Stimulated activated CD4-positive, alpha-beta T cell treated with anti-CD3 and anti-CD28 coated beads, Interleukin-1b, Interleukin-23, amount 100 ng/mL, for 24 hours (primary cell): ENCODE measurements around the gene IFNAR2.
A peak's percentile ranks its signal among the peaks of the same experiment; 100 is the strongest.
"Not testable (repeated sequence)": the region's sequence is repeated elsewhere in the genome, so short reads cannot be mapped to it uniquely, and the experiment has no call there.

Source experiments
- DNase-seq, 4 experiments: peaks; one replicate each; pipeline ENCODE4 v3.0.0-alpha.2; 2020; ENCODE audit warnings: low read depth in 4 of 4, low spot score in 1 of 4

Gene IFNAR2

GRCh38 chr21:33244082-33244778, 14.5 kb downstream of the IFNAR2 start:
- no peak for DNase-seq

- DNase-seq: no peak
These were observed 15.0 kb downstream of the IFNAR2 start for GRCh38 chr21:33244779-33245105.

- no peak for DNase-seq
These were observed 15.7 kb downstream of the IFNAR2 start for GRCh38 chr21:33245289-33245918.

- no peak for DNase-seq
These were observed 16.8 kb downstream of the IFNAR2 start for GRCh38 chr21:33246506-33246905.

GRCh38 chr21:33246963-33247362, 17.2 kb downstream of the IFNAR2 start:
- no peak for DNase-seq

- no peak for DNase-seq
These were observed 17.9 kb downstream of the IFNAR2 start for GRCh38 chr21:33247599-33247998.

GRCh38 chr21:33249331-33250002, 19.7 kb downstream of the IFNAR2 start:
- DNase-seq: no peak

GRCh38 chr21:33251119-33251518, 21.4 kb downstream of the IFNAR2 start:
- DNase-seq: no peak

GRCh38 chr21:33253382-33253781, 23.6 kb downstream of the IFNAR2 start:
- DNase-seq: not testable (repeated sequence)

GRCh38 chr21:33254766-33255165, 25.0 kb downstream of the IFNAR2 start:
- DNase-seq: no peak

- no peak for DNase-seq
These were observed 25.7 kb downstream of the IFNAR2 start for GRCh38 chr21:33255404-33255803.

- no peak for DNase-seq
These were observed 26.3 kb downstream of the IFNAR2 start for GRCh38 chr21:33256019-33256418.

- no peak for DNase-seq
These were observed 27.5 kb downstream of the IFNAR2 start for GRCh38 chr21:33257094-33257803.

GRCh38 chr21:33258475-33258874, 28.7 kb downstream of the IFNAR2 start:
- no peak for DNase-seq

- no peak for DNase-seq
These were observed 29.7 kb downstream of the IFNAR2 start for GRCh38 chr21:33259428-33259827.

GRCh38 chr21:33259995-33260394, 30.3 kb downstream of the IFNAR2 start:
- DNase-seq: no peak

- no peak for DNase-seq
These were observed 31.9 kb downstream of the IFNAR2 start for GRCh38 chr21:33261635-33262034.

GRCh38 chr21:33262921-33263320, 33.2 kb downstream of the IFNAR2 start:
- no peak for DNase-seq

GRCh38 chr21:33264561-33264960, 34.8 kb downstream of the IFNAR2 start:
- DNase-seq: no peak

GRCh38 chr21:33265664-33266049, 35.9 kb downstream of the IFNAR2 start:
- no peak for DNase-seq

- peak; percentile 46 to 64 (median 59) for DNase-seq
These were observed 36.5 kb downstream of the IFNAR2 start, which contains the start of gene IL10RB for GRCh38 chr21:33266050-33266788. Gene IL10RB (plus strand): TSS chr21:33266367. CDS start chr21:33266466, 99 bp downstream.
